AG09309 (cell line): ENCODE results near the gene FCN3.

ENCODE experiments used
- DNase-seq: peaks from one replicate; pipeline ENCODE4 v3.0.0-alpha.2; 2010; ENCODE audit warnings: low read depth
- H3K4me3 ChIP-seq: 2 replicates; pipeline ENCODE4 v1.5.1; 2011; ENCODE audit warnings: mild to moderate bottlenecking, low read depth, low read length, moderate library complexity; ENCODE audit not compliant: control insufficient read depth
- TF ChIP-seq, protein P1 (sequence below): IDR thresholded peaks from 2 replicates; pipeline ENCODE4 v1.5.1; 2011; ENCODE audit warnings: mild to moderate bottlenecking, low read depth, low read length, inconsistent platforms; ENCODE audit not compliant: insufficient read depth, control insufficient read depth; ENCODE audit errors: missing control alignments

The FCN3 gene

DNA sequence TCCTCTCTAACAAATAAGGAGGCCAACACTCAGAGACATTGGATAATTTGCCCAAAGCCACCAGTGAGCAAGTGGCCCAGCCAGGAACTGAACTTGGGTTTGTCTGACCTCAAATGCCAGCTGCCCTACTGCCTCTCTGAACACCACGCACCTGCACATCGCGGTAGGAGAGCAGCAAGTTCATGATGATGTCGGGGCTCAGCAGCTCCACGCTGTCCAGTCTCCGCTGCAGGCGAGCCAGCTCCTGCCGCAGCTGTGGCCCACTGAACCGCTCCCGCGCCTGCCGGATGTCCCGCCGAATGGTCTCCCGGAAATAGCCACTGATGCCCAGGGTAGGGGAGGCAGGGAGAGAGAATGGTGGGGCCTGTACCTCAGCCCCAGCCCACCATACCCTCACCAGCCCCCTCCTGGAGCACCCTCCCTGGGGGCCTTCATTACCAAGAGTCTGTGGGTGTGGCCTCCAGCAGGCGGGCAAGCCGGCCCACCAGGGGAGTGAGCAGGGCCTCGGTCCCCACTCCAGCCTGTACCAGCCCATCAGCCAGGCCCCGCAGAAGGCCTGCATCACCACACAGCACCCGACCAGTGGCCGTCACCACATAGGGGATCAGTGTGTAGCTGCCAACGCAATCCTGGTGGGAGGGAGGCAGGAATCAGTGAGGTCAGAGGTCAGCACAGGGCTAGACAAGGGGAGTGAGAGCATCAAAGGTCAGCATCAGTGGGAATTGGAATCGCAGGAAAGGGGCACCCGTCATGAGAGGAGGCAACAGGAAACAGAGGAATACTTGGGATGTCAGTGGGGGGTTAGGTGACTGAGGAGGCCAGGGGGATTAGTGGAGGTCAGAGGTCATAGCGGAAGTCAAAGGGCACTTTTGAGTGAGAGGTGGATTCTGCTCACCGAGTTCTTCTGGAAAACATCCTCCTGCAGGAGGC is 10.6 kb downstream of the FCN3 start:
- no peak for DNase-seq
- TF ChIP-seq, protein P1, sequence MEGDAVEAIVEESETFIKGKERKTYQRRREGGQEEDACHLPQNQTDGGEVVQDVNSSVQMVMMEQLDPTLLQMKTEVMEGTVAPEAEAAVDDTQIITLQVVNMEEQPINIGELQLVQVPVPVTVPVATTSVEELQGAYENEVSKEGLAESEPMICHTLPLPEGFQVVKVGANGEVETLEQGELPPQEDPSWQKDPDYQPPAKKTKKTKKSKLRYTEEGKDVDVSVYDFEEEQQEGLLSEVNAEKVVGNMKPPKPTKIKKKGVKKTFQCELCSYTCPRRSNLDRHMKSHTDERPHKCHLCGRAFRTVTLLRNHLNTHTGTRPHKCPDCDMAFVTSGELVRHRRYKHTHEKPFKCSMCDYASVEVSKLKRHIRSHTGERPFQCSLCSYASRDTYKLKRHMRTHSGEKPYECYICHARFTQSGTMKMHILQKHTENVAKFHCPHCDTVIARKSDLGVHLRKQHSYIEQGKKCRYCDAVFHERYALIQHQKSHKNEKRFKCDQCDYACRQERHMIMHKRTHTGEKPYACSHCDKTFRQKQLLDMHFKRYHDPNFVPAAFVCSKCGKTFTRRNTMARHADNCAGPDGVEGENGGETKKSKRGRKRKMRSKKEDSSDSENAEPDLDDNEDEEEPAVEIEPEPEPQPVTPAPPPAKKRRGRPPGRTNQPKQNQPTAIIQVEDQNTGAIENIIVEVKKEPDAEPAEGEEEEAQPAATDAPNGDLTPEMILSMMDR: no peak
- H3K4me3 ChIP-seq: no peak overlapping the region

DNA sequence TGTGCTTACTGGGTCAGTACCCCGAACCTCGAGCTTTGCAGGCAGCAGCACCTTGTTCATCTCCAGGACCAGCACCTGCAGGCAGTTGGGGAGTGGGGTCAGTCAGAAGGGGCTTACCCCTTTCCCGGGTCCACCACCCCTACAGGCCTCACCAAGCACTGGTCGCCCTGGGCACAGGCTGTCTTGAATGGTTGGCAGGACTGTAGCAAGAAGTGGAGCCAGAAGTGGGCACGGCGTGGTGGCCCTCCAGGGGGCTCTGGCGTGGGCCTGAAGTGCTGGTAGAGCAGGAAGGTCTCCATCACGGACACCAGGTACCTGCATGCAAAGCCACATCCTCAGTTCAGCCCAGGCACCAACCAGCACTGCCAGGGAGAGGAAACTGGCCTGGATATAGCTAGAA is 13.1 kb downstream of the FCN3 start:
- no peak for DNase-seq
- H3K4me3 ChIP-seq: no peak overlapping the region
- TF ChIP-seq, protein P1: no peak

GRCh38 chr1:27361044-27361402 is 13.6 kb downstream of the FCN3 start:
- no peak overlapping the region for H3K4me3 ChIP-seq
- TF ChIP-seq, protein P1: no peak
- no peak for DNase-seq

DNA sequence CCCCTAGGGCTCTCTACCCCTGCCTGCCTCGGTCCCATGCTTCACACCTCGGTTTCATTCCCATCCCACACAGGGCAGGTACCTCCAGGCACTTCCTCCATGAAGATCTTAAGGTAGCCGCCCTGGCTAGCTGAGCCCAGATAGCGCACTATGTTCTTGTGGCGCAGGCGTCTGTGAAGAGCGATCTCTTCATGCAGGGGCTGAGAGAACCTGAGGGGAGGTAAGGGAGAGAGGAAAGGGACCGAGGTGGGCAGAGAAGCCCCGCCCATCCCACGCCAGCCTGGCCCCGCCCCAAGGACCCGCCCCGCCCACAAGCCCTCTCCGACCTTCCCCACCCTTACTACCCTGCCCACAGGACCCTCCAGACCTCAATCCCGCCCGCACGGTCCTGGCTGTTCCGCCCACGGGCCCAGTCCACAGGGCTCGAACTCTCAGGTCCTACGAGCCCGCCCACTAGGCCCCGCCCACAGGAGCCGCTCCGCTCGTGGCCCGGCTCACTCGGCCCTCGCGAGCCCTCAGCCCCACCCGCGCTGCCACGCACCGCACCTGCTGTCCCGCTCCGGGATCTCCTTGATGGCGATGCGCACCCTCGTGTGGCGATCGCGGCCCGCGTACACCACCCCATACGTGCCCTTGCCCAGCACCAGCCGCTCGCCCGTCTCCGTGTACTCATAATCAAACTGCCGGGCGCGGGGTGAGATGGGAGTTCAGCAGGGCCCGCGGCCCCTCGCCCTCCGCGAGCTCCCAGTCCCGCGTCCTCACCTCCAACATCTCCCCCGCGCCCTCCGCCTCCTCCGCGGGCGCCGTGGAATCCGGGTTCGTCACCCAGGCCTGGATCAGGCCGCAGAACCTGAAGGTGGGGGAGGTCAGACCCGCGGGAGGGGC is 14.2 kb downstream of the FCN3 start:
- no peak overlapping the region for H3K4me3 ChIP-seq
- DNase-seq: no peak
- TF ChIP-seq, protein P1: no peak

DNA sequence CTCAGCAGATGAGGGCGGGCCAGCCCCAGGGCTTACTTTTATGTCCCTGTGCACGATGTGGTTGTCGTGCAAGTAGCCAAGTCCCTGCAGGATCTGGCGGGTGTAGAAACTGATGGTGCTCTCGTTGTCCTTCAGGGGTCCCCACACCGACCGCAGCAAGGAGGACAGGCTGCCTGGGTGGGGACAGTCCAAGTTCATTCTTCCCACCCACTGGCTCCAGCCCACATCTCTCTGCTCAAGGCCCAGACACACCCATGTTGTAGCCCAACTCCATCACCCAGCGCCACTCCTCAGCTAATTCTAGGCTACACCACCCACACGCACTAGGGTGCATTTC is 14.8 kb downstream of the FCN3 start:
- no peak for DNase-seq
- H3K4me3 ChIP-seq: no peak overlapping the region
- TF ChIP-seq, protein P1: no peak

- TF ChIP-seq, protein P1: no peak
- no peak for DNase-seq
- no peak overlapping the region for H3K4me3 ChIP-seq
These were observed 15.7 kb downstream of the FCN3 start for GRCh38 chr1:27358928-27359313.
